Activated CD8-positive, alpha-beta T cell treated with anti-CD3 and anti-CD28 coated beads for 36 hours (primary cell): ENCODE measurements around the gene FRMD6. TPM values are rescaled to one million over a fixed set of nuclear protein-coding genes. Genes with fewer than 3 reads are reported as not detected.
A peak's percentile ranks its signal among the peaks of the same experiment; 100 is the strongest.

Experiments
- ATAC-seq: fragments of 200-7000 bp; cut with Tn5 transposase; one replicate; pipeline ENCODE4 v1.10.0; 2021; ENCODE audit warnings: mild to moderate bottlenecking, moderate library complexity
- CTCF ChIA-PET: fragments of 350-600 bp; sonication (Branson Sonifier 250); formaldehyde crosslinking; loops from one replicate; lab custom pipeline; 2021; ENCODE audit warnings: antibody characterized with exemption; lab: Charles Lee
- POLR2A ChIA-PET: fragments of 350-600 bp; sonication (Branson Sonifier 250); formaldehyde crosslinking; loops from one replicate; lab custom pipeline; 2021; ENCODE audit warnings: antibody characterized with exemption; lab: Charles Lee
- DNase-seq: peaks from one replicate; pipeline ENCODE4 v3.0.0-alpha.2; 2020
- H3K27ac Mint-ChIP-seq: one replicate; pipeline ENCODE4 v1.8.0; 2021; ENCODE audit warnings: mild to moderate bottlenecking, mixed read lengths
- H3K27me3 Mint-ChIP-seq: one replicate; pipeline ENCODE4 v1.8.0; 2021; ENCODE audit warnings: mixed read lengths
- H3K36me3 Mint-ChIP-seq: one replicate; pipeline ENCODE4 v1.8.0; 2021; ENCODE audit warnings: low read depth, mixed read lengths
- H3K4me1 Mint-ChIP-seq: one replicate; pipeline ENCODE4 v1.8.0; 2021; ENCODE audit warnings: low read depth, mixed read lengths
- H3K4me3 Mint-ChIP-seq: one replicate; pipeline ENCODE4 v1.8.0; 2021; ENCODE audit warnings: mild to moderate bottlenecking, moderate library complexity, mixed read lengths
- H3K9me3 Mint-ChIP-seq: one replicate; pipeline ENCODE4 v1.8.0; 2021; ENCODE audit warnings: mixed read lengths
- CTCF ChIP-seq: fragments of 200-600 bp; IDR thresholded peaks from one replicate; pipeline ENCODE4 v1.8.0; 2022; ENCODE audit warnings: antibody characterized with exemption, mild to moderate bottlenecking
- intact Hi-C: fragments of 100-400 bp; cut with micrococcal nuclease; formaldehyde crosslinking; loops from one replicate; pipeline ENCODE4 v1.10.0; 2022
- total RNA-seq, 2 experiments: library from RNA; stranded (reverse); gene quantifications; one replicate each; pipeline ENCODE4 v1.2.3, GENCODE V29; 2021

The FRMD6 gene
- total RNA-seq, 2 experiments from 2014 or later: 2.7 to 4.9 TPM

GRCh38 chr14:51661504-51661903 lies 9.8 kb downstream of the FRMD6 start:
- Mint-ChIP-seq H3K36me3 (no peaks in the 10 kb centered on the region), H3K9me3 (no peaks in the 10 kb centered on the region), H3K4me1 (no peaks in the 10 kb centered on the region), H3K27me3 (peaks cover 17% of the 10 kb centered on the region), H3K4me3 (no peak overlapping the region), H3K27ac (no peak overlapping the region)
- ChIA-PET POLR2A (no interaction called here), CTCF (no interaction called here)
- DNase-seq (no peak), ATAC-seq (no peak)
- intact Hi-C loops: no loop called here
- no peak for TF ChIP-seq CTCF

GRCh38 chr14:51663783-51664326 lies 12.1 kb downstream of the FRMD6 start:
- H3K4me1 Mint-ChIP-seq: no peaks in the 10 kb centered on the region
- no peak overlapping the region for H3K27ac Mint-ChIP-seq
- POLR2A ChIA-PET: no interaction called here
- intact Hi-C loops: no loop called here
- TF ChIP-seq CTCF: no peak
- H3K4me3 Mint-ChIP-seq: no peak overlapping the region
- H3K9me3 Mint-ChIP-seq: no peaks in the 10 kb centered on the region
- DNase-seq (peak; percentile 9), ATAC-seq (peak; percentile 71)
- CTCF ChIA-PET: interaction anchor here (1.0 kb wide), 1 partner anchor 11 kb away, joined by 5 read pairs; no protein-coding TSS in a partner anchor
- H3K36me3 Mint-ChIP-seq: no peaks in the 10 kb centered on the region
- H3K27me3 Mint-ChIP-seq: peaks cover 1% of the 10 kb centered on the region

- TF ChIP-seq CTCF: no peak
- ChIA-PET POLR2A (no interaction called here), CTCF (no interaction called here)
- no peaks in the 10 kb centered on the region for H3K27me3 Mint-ChIP-seq
- ATAC-seq (no peak), DNase-seq (no peak)
- H3K4me3 Mint-ChIP-seq: no peak overlapping the region
- no peaks in the 10 kb centered on the region for H3K4me1 Mint-ChIP-seq
- intact Hi-C loops: no loop called here
- H3K27ac Mint-ChIP-seq: no peak overlapping the region
- H3K36me3 Mint-ChIP-seq: no peaks in the 10 kb centered on the region
- peaks cover 2% of the 10 kb centered on the region for H3K9me3 Mint-ChIP-seq
Observed at GRCh38 chr14:51666070-51666469, 14.4 kb downstream of the FRMD6 start.

- CTCF ChIA-PET: interaction anchor here (0.6 to 1.0 kb wide), 2 partner anchors 14 to 89 kb away, joined by 3 to 4 read pairs; no protein-coding TSS in a partner anchor
- no peak overlapping the region for H3K27ac Mint-ChIP-seq
Observed at GRCh38 chr14:51666826-51667225, 15.1 kb downstream of the FRMD6 start.

More at GRCh38 chr14:51666826-51667225, 15.1 kb downstream of the FRMD6 start:
- H3K36me3 Mint-ChIP-seq: no peaks in the 10 kb centered on the region
- ATAC-seq (no peak), DNase-seq (no peak)
- no peak for TF ChIP-seq CTCF
- POLR2A ChIA-PET: interaction anchor here (0.6 kb wide), 1 partner anchor 133 kb away, joined by 3 read pairs; no protein-coding TSS in a partner anchor
- peaks cover 2% of the 10 kb centered on the region for H3K9me3 Mint-ChIP-seq
- intact Hi-C loops: no loop called here
- no peak overlapping the region for H3K4me3 Mint-ChIP-seq
- no peaks in the 10 kb centered on the region for H3K4me1 Mint-ChIP-seq
- H3K27me3 Mint-ChIP-seq: peaks cover 2% of the 10 kb centered on the region
